ENCODE results near the gene BRD9. TPM values are rescaled to one million over a fixed set of nuclear protein-coding genes. Genes with fewer than 3 reads are reported as not detected.

Gene BRD9
- total and polyA plus RNA-seq, 2 of the 4 experiments (the other 2 are of a cell fraction), result 22.0 to 43.4 TPM

DNA sequence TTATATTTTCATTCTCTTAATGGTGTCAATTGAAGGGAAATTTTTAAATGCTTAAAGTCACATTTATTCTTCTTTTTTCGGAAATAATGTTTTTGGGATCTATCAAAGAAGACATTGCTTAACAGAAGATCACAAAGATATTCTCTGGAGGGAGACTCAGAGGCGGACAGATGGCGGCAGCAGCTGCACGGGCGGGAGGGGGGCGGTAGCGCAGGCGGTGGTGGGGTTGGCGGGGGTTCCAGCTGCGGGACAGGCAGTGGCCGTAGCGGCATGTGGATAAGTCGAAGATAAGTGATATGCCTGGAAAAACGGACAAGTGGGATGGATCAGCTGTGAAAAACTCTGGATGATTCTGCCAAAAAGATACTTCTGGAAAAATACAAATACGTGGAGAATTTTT is 76.4 kb downstream of the BRD9 start:
- ATAC-seq (ENCODE audit: low read depth) (no peak), DNase-seq (no peak)
- no peak overlapping the region for H3K18ac ChIP-seq (ENCODE audit: low read depth, low read length)
- no peak overlapping the region for H3K4ac ChIP-seq (ENCODE audit: low read depth, low read length)
- no peaks in the 10 kb centered on the region for H3K79me1 ChIP-seq (ENCODE audit: low read depth in 1 of 2, low read length in 2 of 2)
- H3K4me2 ChIP-seq (ENCODE audit: low read depth, low read length), result no peak overlapping the region
- H4K20me1 ChIP-seq (ENCODE audit: insufficient read depth, low read length), result no peaks in the 10 kb centered on the region
- WGBS, 2 experiments (ENCODE audit: extremely low coverage in 2 of 2, insufficient read length in 1 of 2), result 89% methylated on average over 14 of the region's 15 CpGs; no CpG with 5 or more reads in 1 of the 2 experiments
- no peak overlapping the region for H4K91ac ChIP-seq (ENCODE audit: insufficient read depth, low read depth, low read length)
- no peak overlapping the region for H2AK9ac ChIP-seq (replicated peaks; ENCODE audit: low read depth, low read length, poor library complexity)
- H2BK5ac ChIP-seq (ENCODE audit: low read depth, low read length, poor library complexity, severe bottlenecking), result no peak overlapping the region
- ChIA-PET CTCF (no interaction called here), POLR2A (ENCODE audit: unreplicated experiment) (no interaction called here)
- no peak overlapping the region for H2AFZ ChIP-seq (replicated peaks; ENCODE audit: low read length, poor library complexity)
- H2BK15ac ChIP-seq (ENCODE audit: low read depth, low read length), result no peak overlapping the region
- H3K56ac ChIP-seq (ENCODE audit: extremely low read depth, insufficient read depth, low read length), result no peak overlapping the region
- H3K9ac ChIP-seq (ENCODE audit: low read depth, low read length), result no peak overlapping the region
- no peak overlapping the region for H3K27ac ChIP-seq (ENCODE audit: insufficient read depth, low read length)
- no peak overlapping the region for H4K8ac ChIP-seq (ENCODE audit: low read depth in 2 of 2, low read length in 2 of 2)
- no peak overlapping the region for H3K14ac ChIP-seq (replicated peaks; ENCODE audit: low read depth, low read length)
- dilution Hi-C loops (cut with HindIII; ENCODE audit: low sequenced_read_pairs, unreplicated experiment) (no loop called here), intact Hi-C loops (cut with micrococcal nuclease) (no loop called here), in situ Hi-C loops (cut with MboI; ENCODE audit: low sequenced_read_pairs) (no loop called here)
- no peak overlapping the region for H2BK120ac ChIP-seq (ENCODE audit: low read depth, low read length)
- H3K9me3 ChIP-seq (ENCODE audit: control insufficient read depth, insufficient read depth, low read length), result peaks cover 4% of the 10 kb centered on the region; the same call in 1 of the 2 replicates
- H2BK20ac ChIP-seq (ENCODE audit: low read depth, low read length), result no peak overlapping the region
- TF ChIP-seq CHD1 (IDR thresholded peaks at IDR 0.05; ENCODE audit: low read depth, low read length), result no peak
- TF ChIP-seq MXI1 (IDR thresholded peaks at IDR 0.05; ENCODE audit: borderline replicate concordance, low read depth, low read length), result no peak
- no peak for TF ChIP-seq USF2 (IDR thresholded peaks at IDR 0.05; ENCODE audit: low read depth, low read length)
- TF ChIP-seq MAFK (IDR thresholded peaks at IDR 0.05; ENCODE audit: low read depth, low read length), result no peak
- no peak for TF ChIP-seq RFX5 (IDR thresholded peaks at IDR 0.05; ENCODE audit: low read depth, low read length)
- TF ChIP-seq NFE2L2 (IDR thresholded peaks at IDR 0.05; ENCODE audit: low read depth, low read length), result no peak
- TF ChIP-seq POLR2A (IDR thresholded peaks at IDR 0.05; ENCODE audit: low read depth, low read length), result no peak
- H3K23ac ChIP-seq (ENCODE audit: low read depth, low read length), result no peak overlapping the region
- BruUV-seq (replicated peaks), result no TSS peak
- H3K27me3 ChIP-seq (ENCODE audit: control insufficient read depth, insufficient read depth, low read length), result peaks cover 4% of the 10 kb centered on the region; the same call in 1 of the 2 replicates
- H2AK5ac ChIP-seq (ENCODE audit: low read depth, low read length), result no peak overlapping the region
- no peak overlapping the region for H4K5ac ChIP-seq (ENCODE audit: low read depth, low read length)
- no peaks in the 10 kb centered on the region for H3K4me1 ChIP-seq (ENCODE audit: control insufficient read depth, insufficient read depth, low read length)
- no peaks in the 10 kb centered on the region for H3K9me1 ChIP-seq (ENCODE audit: insufficient read depth, low read length)
- H3K4me3 ChIP-seq (ENCODE audit: insufficient read depth, low read depth, low read length), result no peak overlapping the region
- no peaks in the 10 kb centered on the region for H3K36me3 ChIP-seq (ENCODE audit: control insufficient read depth, insufficient read depth, low read length)

Measured in IMR-90 (cell line).